Astrocyte (in vitro differentiated cells and primary cell): Measurements from ENCODE around the gene SERPINA9. TPM values are rescaled to one million over a fixed set of nuclear protein-coding genes. Genes with fewer than 3 reads are reported as not detected.

ENCODE experiments used
- DNase-seq: peaks from one replicate; pipeline ENCODE4 v3.0.0-alpha.2; 2010; ENCODE audit warnings: low read depth
- FAIRE-seq: peaks from 2 replicates; lab custom pipeline; 2011; peaks lifted over from hg19 to GRCh38; lab: Jason Lieb, UNC
- H2AFZ ChIP-seq: 2 replicates; pipeline ENCODE4 v1.6.0; 2012; ENCODE audit warnings: low read depth, low read length, inconsistent platforms
- H3K27ac ChIP-seq: 2 replicates; pipeline ENCODE4 v1.5.1; 2011; ENCODE audit warnings: low read depth, low read length, inconsistent platforms
- H3K27me3 ChIP-seq: 2 replicates; pipeline ENCODE4 v1.6.0; 2011; ENCODE audit warnings: low read length, inconsistent platforms; ENCODE audit not compliant: insufficient read depth
- H3K36me3 ChIP-seq: 2 replicates; pipeline ENCODE4 v1.5.1; 2011; ENCODE audit warnings: low read length, inconsistent platforms; ENCODE audit not compliant: insufficient read depth
- H3K4me1 ChIP-seq: 2 replicates; pipeline ENCODE4 v1.5.1; 2011; ENCODE audit warnings: low read length, inconsistent platforms; ENCODE audit not compliant: insufficient read depth
- H3K4me2 ChIP-seq: 2 replicates; pipeline ENCODE4 v1.6.0; 2012; ENCODE audit warnings: low read length, inconsistent platforms
- H3K4me3 ChIP-seq: 2 replicates; pipeline ENCODE4 v1.5.1; 2011; ENCODE audit warnings: low read depth, mild to moderate bottlenecking, low read length, inconsistent platforms; ENCODE audit not compliant: insufficient read depth
- H3K79me2 ChIP-seq: 2 replicates; pipeline ENCODE4 v1.6.0; 2012; ENCODE audit warnings: mild to moderate bottlenecking, low read length, inconsistent platforms; ENCODE audit not compliant: insufficient read depth
- H3K9ac ChIP-seq: 2 replicates; pipeline ENCODE4 v1.6.0; 2012; ENCODE audit warnings: mild to moderate bottlenecking, low read length, inconsistent platforms
- H3K9me3 ChIP-seq: 2 replicates; pipeline ENCODE4 v1.5.1; 2012; ENCODE audit warnings: low read depth, mild to moderate bottlenecking, low read length, inconsistent platforms; ENCODE audit not compliant: insufficient read depth
- H4K20me1 ChIP-seq: 2 replicates; pipeline ENCODE4 v1.6.0; 2012; ENCODE audit warnings: low read length, inconsistent platforms; ENCODE audit not compliant: insufficient read depth
- H3K27ac Mint-ChIP-seq: one replicate; pipeline ENCODE4 v1.8.0; 2021; ENCODE audit warnings: mild to moderate bottlenecking, mixed read lengths; ENCODE audit not compliant: unreplicated experiment
- H3K27me3 Mint-ChIP-seq: one replicate; pipeline ENCODE4 v1.8.0; 2021; ENCODE audit warnings: low read depth, mixed read lengths; ENCODE audit not compliant: unreplicated experiment
- H3K36me3 Mint-ChIP-seq: one replicate; pipeline ENCODE4 v1.8.0; 2021; ENCODE audit warnings: low read depth, mixed read lengths; ENCODE audit not compliant: unreplicated experiment
- H3K4me1 Mint-ChIP-seq: one replicate; pipeline ENCODE4 v1.8.0; 2021; ENCODE audit warnings: low read depth, mixed read lengths; ENCODE audit not compliant: unreplicated experiment
- H3K4me3 Mint-ChIP-seq: one replicate; pipeline ENCODE4 v1.8.0; 2021; ENCODE audit warnings: mild to moderate bottlenecking, moderate library complexity, mixed read lengths; ENCODE audit not compliant: unreplicated experiment
- H3K9me3 Mint-ChIP-seq: one replicate; pipeline ENCODE4 v1.8.0; 2021; ENCODE audit warnings: mild to moderate bottlenecking, mixed read lengths; ENCODE audit not compliant: unreplicated experiment
- EZH2 ChIP-seq: IDR thresholded peaks from 2 replicates; pipeline ENCODE4 v1.6.1; 2012; ENCODE audit warnings: mild to moderate bottlenecking, low read length, inconsistent platforms; ENCODE audit not compliant: insufficient read depth
- total RNA-seq: library from RNA; stranded (reverse); gene quantifications from 2 replicates; pipeline ENCODE4 v1.2.1, GENCODE V29; 2021
- TF ChIP-seq, protein P1 (sequence below): IDR thresholded peaks from 2 replicates; pipeline ENCODE4 v1.5.1; 2011; ENCODE audit warnings: low read depth, mild to moderate bottlenecking, inconsistent platforms, low read length, moderate library complexity; ENCODE audit not compliant: insufficient read depth

Gene SERPINA9
- total RNA-seq, 1 donor from 2014 or later = not detected

DNA sequence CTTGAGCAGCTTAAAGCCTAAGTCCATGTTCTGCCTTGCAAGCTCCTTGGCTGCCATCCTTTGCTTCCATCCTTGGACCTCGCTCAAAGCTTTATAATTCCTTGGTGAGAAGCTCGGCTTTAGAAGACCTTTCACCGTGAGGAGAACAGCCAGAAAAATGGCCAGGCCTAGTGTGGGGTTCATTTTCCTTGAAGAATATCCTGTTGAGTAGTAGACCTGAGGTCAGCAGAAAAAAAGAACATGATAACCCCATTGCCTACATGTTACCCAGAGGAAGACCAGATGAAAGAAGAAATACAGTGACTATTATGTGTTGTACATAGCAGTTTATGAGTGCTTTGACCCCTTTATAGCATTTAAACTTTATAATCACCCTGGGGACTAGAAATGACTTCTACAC is 22.2 kb upstream of the SERPINA9 start:
- no peaks in the 10 kb centered on the region for H3K4me1 ChIP-seq
- no peak for TF ChIP-seq EZH2
- TF ChIP-seq, protein P1, sequence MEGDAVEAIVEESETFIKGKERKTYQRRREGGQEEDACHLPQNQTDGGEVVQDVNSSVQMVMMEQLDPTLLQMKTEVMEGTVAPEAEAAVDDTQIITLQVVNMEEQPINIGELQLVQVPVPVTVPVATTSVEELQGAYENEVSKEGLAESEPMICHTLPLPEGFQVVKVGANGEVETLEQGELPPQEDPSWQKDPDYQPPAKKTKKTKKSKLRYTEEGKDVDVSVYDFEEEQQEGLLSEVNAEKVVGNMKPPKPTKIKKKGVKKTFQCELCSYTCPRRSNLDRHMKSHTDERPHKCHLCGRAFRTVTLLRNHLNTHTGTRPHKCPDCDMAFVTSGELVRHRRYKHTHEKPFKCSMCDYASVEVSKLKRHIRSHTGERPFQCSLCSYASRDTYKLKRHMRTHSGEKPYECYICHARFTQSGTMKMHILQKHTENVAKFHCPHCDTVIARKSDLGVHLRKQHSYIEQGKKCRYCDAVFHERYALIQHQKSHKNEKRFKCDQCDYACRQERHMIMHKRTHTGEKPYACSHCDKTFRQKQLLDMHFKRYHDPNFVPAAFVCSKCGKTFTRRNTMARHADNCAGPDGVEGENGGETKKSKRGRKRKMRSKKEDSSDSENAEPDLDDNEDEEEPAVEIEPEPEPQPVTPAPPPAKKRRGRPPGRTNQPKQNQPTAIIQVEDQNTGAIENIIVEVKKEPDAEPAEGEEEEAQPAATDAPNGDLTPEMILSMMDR = no peak
- Mint-ChIP-seq H3K27ac (no peak overlapping the region), H3K27me3 (peaks cover 38% of the 10 kb centered on the region), H3K4me1 (no peaks in the 10 kb centered on the region), H3K4me3 (no peak overlapping the region), H3K9me3 (peaks cover 3% of the 10 kb centered on the region), H3K36me3 (no peaks in the 10 kb centered on the region)
- H3K36me3 ChIP-seq = no peaks in the 10 kb centered on the region
- H3K79me2 ChIP-seq = no peaks in the 10 kb centered on the region
- H3K9me3 ChIP-seq = no peaks in the 10 kb centered on the region
- no peaks in the 10 kb centered on the region for H3K27me3 ChIP-seq
- H3K9ac ChIP-seq = no peak overlapping the region
- DNase-seq = no peak
- no peak for FAIRE-seq
- no peak overlapping the region for H3K4me3 ChIP-seq
- H2AFZ ChIP-seq = no peak overlapping the region
- no peaks in the 10 kb centered on the region for H4K20me1 ChIP-seq
- no peak overlapping the region for H3K27ac ChIP-seq
- no peak overlapping the region for H3K4me2 ChIP-seq

DNA sequence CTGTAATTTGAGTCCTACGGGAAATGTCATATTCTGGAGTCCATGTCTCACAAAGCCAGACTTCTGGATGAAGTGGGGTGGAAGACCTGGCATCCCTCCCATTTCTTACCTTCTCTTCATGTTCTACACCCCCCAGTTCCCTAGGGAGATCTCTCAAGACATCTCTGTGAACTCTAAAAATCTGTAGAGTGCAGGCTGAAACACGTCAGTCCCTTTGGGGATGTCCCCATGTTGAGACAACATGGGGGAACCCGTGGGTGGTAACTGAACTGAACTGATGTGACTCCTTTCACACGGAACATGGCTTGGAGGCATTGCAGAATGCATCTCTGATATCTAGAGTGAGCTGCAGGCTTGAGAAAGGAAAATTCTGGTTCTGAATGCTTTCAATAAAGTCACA is 18.1 kb upstream of the SERPINA9 start:
- Mint-ChIP-seq H3K4me3 (no peak overlapping the region), H3K9me3 (no peaks in the 10 kb centered on the region), H3K4me1 (no peaks in the 10 kb centered on the region), H3K27me3 (peaks cover 25% of the 10 kb centered on the region), H3K27ac (no peak overlapping the region), H3K36me3 (no peaks in the 10 kb centered on the region)
- Histone ChIP-seq H3K4me3 (no peak overlapping the region), H3K79me2 (no peaks in the 10 kb centered on the region), H3K36me3 (no peaks in the 10 kb centered on the region), H2AFZ (no peak overlapping the region), H3K4me1 (no peaks in the 10 kb centered on the region), H4K20me1 (no peaks in the 10 kb centered on the region), H3K27me3 (no peaks in the 10 kb centered on the region), H3K9ac (no peak overlapping the region), H3K27ac (no peak overlapping the region), H3K4me2 (no peak overlapping the region), H3K9me3 (no peaks in the 10 kb centered on the region)
- FAIRE-seq = no peak
- DNase-seq = no peak
- TF ChIP-seq, protein P1 = no peak
- no peak for TF ChIP-seq EZH2

DNA sequence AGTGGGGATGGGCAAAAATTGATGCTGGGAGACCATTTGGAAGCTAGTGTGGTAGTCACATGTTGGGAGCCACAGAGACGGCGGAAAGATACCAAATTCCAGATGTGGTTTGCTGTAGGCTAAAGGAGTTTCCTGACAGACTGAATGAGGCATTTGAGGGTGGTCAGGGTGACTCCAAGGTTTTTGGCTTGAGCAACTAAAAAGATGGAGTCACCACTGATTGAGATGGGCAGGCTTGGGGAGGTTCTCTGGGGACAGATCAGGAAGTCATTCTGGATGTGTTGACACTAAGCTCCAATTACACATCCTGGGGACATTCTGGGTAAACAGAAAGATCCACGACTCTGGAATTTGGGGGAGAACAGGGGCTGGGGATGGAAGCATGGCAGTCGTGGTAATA is 15.5 kb upstream of the SERPINA9 start:
- no peak overlapping the region for H2AFZ ChIP-seq
- no peak overlapping the region for H3K4me3 Mint-ChIP-seq
- peaks cover 3% of the 10 kb centered on the region for H3K4me1 ChIP-seq
- no peaks in the 10 kb centered on the region for H4K20me1 ChIP-seq
- no peaks in the 10 kb centered on the region for H3K36me3 ChIP-seq
- H3K27ac Mint-ChIP-seq = no peak overlapping the region
- H3K27me3 Mint-ChIP-seq = peaks cover 28% of the 10 kb centered on the region
- H3K27me3 ChIP-seq = peaks cover 4% of the 10 kb centered on the region
- no peak for DNase-seq
- no peak for FAIRE-seq
- H3K9me3 ChIP-seq = no peaks in the 10 kb centered on the region
- no peak overlapping the region for H3K27ac ChIP-seq
- no peak overlapping the region for H3K9ac ChIP-seq
- no peak overlapping the region for H3K4me3 ChIP-seq
- H3K79me2 ChIP-seq = no peaks in the 10 kb centered on the region
- TF ChIP-seq EZH2 = no peak
- TF ChIP-seq, protein P1 = no peak
- H3K4me1 Mint-ChIP-seq = no peaks in the 10 kb centered on the region
- no peak overlapping the region for H3K4me2 ChIP-seq
- peaks cover 2% of the 10 kb centered on the region for H3K36me3 Mint-ChIP-seq
- H3K9me3 Mint-ChIP-seq = no peaks in the 10 kb centered on the region
